Suppressor macrophage treated with lipopolysaccharide for 1 hour (primary cell): Measurements from ENCODE around the gene COX7C.

Experiments used
- DNase-seq, 3 donors: peaks; one replicate each; pipeline ENCODE4 v3.0.0-alpha.2; 2020 to 2022

Gene COX7C

DNA sequence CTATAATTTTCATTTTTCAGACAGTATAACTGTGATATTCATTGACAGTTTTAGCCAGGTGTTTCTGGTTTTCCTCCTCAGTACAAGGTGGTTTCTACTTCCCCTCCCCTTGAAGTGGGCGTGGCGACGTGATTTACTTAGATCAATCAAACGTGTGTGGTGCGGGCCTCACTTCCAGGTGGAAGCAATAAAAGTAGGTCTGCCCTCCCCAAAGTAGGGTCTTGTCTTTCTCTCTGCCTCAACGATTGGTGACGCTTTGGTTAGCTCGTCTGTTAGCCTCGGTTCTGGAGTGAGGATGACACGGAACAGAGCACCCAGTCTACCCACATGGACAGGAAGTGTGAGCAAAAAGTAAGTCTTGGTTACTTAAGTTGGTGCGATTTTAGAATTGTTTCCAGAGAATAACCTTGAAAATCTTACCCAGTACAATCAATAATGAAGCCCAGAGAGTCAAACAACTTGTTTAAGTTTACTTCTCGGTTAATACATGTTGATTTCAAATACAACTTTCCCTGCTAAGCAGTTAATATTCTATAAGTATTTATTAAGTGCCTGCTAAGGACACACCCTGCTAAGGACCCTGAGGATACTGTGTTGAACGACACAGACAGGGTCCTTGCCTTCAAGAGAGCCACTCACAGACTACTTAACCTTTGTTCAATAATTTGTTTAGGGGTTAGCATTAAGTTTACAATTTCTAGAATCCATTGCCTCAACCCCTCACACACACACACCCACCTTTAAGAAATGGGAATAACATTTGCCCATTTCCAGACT lies 48.4 kb downstream of the COX7C start:
- no peak for DNase-seq

DNA sequence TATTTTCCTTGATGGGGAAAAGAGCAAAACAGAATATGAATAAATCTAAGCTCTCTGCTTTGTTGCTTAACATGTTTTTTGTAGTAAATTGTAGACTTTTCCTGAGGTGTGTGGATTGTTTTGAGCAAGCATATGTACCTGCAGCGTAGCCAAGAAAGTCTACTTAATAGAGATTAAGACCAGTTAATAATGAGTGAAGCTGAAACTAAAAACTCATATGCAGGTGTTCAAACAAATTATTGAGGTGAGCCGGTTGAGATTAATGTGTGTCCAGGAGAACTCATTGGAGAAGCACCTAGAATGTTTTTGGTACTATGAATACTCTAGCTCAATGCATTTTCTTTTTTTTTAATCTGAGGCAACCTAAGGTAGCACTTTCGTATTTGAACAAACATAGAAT lies 49.2 kb downstream of the COX7C start:
- no peak for DNase-seq
